ENCODE measurements around the gene ANKLE1. TPM values are rescaled to one million over a fixed set of nuclear protein-coding genes. Genes with fewer than 3 reads are reported as not detected.

ANKLE1 gene
- total RNA-seq, 1 donor from 2014 or later = 0.57 TPM

DNA sequence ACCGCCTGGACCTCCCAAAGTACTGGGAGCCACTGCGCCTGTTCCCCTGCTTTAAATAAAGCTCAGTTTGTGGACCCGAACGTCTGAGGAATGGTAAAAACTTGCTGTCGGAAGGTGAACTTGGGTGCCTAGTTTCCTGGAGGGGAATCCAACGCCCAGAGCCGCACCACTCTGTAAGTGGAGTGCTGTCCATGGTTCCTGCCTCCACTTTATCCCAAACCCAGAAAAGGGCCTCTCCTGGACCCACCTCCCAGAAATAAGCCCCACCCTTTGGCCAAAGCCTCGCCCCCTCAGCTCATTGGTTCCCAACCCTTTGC lies 50.6 kb downstream of the ANKLE1 start:
- no peak for DNase-seq (ENCODE audit: low spot score)
- TF ChIP-seq, protein P1, sequence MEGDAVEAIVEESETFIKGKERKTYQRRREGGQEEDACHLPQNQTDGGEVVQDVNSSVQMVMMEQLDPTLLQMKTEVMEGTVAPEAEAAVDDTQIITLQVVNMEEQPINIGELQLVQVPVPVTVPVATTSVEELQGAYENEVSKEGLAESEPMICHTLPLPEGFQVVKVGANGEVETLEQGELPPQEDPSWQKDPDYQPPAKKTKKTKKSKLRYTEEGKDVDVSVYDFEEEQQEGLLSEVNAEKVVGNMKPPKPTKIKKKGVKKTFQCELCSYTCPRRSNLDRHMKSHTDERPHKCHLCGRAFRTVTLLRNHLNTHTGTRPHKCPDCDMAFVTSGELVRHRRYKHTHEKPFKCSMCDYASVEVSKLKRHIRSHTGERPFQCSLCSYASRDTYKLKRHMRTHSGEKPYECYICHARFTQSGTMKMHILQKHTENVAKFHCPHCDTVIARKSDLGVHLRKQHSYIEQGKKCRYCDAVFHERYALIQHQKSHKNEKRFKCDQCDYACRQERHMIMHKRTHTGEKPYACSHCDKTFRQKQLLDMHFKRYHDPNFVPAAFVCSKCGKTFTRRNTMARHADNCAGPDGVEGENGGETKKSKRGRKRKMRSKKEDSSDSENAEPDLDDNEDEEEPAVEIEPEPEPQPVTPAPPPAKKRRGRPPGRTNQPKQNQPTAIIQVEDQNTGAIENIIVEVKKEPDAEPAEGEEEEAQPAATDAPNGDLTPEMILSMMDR (IDR thresholded peaks at IDR 0.05) = no peak
- H3K4me3 Mint-ChIP-seq (ENCODE audit: unreplicated experiment) = no peak overlapping the region
- peaks cover 19% of the 10 kb centered on the region for H3K4me1 Mint-ChIP-seq (ENCODE audit: low read depth)
- H3K27ac Mint-ChIP-seq (ENCODE audit: unreplicated experiment) = no peak overlapping the region
- no peaks in the 10 kb centered on the region for H3K27me3 Mint-ChIP-seq (ENCODE audit: low read depth)
- no peaks in the 10 kb centered on the region for H3K9me3 Mint-ChIP-seq (ENCODE audit: low read depth)
- H3K36me3 Mint-ChIP-seq (ENCODE audit: low read depth) = peaks cover 8% of the 10 kb centered on the region

DNA sequence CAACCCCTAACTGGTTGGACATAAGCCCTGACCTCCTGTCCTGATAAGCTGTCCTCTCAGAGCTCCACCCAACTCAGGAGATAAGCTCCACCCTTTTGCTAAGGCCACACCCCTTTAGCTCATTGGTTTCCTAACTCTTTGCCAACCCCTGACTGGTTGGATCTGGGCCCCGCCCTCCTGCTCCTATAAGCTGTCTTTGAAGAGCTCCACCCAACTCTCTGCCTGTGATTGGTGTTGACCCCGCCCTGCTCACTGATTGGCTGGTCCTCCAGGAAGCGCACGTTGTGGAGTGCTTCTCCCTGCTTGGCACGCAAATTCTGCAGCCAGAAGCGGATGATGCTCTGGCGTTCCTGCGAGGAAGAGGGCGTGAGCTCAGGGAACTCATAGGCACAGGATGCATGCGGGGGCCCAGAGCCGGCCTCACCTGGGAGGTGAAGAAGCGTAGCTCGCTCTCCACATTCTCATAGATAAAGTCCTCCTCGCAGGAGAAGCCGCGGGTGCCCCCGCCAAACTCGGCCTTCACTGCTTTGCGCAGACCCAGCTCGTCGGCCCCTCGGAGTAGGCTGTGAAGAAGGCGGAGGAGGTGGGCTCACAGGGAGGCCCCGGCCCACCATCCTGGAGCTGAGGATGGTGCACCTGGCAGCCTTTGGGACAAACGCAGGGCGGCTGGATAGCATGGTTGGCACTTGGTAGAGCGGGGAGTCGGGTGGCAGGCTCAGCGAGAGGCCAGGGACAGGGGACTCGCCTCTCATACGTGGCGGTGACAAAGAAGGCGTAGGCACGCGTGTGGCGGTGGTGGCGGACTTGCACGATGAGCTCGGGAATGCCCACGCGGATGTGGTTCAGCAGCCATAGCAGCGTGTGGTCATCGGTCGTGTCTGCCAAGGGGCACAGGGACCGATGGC lies 51.2 kb downstream of the ANKLE1 start:
- TF ChIP-seq, protein P1 (IDR thresholded peaks at IDR 0.05) = no peak
- Mint-ChIP-seq H3K4me3 (ENCODE audit: unreplicated experiment) (peak overlapping the region; percentile 12), H3K9me3 (ENCODE audit: low read depth) (no peaks in the 10 kb centered on the region), H3K36me3 (ENCODE audit: low read depth) (peaks cover 8% of the 10 kb centered on the region), H3K27me3 (ENCODE audit: low read depth) (no peaks in the 10 kb centered on the region), H3K4me1 (ENCODE audit: low read depth) (peaks cover 24% of the 10 kb centered on the region), H3K27ac (ENCODE audit: unreplicated experiment) (no peak overlapping the region)
- DNase-seq (ENCODE audit: low spot score) = no peak

DNA sequence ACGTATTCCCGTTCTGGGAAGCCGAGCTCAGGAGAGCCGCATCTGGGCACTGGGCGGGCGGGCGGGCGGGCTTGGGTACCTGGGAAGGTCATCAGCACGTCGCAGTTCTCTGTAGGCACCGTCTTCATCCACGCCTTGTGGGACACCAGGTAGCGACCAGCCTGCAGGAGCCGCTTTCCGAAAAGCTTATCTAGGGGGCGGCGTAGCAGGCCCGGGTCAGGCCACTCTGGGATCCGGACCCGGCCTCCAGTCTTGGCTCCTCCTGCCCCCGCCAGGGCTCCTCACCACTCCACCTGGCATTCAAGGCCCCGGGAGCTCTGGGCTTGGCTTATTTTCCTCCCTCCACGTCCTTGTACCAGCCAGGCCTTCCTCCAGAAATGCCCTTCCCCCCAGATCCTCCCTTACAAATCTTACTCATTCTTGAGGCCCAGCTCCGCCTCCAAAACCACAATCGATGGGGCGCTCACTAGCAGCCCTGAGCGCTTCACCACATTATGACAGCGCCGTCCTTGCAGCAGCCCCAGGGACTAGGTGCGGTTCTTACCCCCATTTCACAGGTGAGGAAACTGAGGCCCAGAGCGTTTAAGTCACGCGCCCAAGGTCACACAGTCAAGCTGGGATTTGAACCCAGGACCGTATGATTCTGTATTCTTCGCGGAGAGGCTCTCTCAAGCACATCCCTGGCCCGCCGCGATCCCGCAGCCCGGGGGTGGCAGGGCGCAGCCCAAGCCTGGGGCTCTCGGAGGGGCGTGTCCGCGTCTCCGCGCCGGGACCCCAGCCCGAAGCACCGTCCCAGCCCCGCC lies 52.1 kb downstream of the ANKLE1 start:
- H3K27me3 Mint-ChIP-seq (ENCODE audit: low read depth) = no peaks in the 10 kb centered on the region
- peaks cover 8% of the 10 kb centered on the region for H3K36me3 Mint-ChIP-seq (ENCODE audit: low read depth)
- no peak for DNase-seq (ENCODE audit: low spot score)
- peaks cover 29% of the 10 kb centered on the region for H3K4me1 Mint-ChIP-seq (ENCODE audit: low read depth)
- peak overlapping the region; percentile 36 for H3K27ac Mint-ChIP-seq (ENCODE audit: unreplicated experiment)
- TF ChIP-seq, protein P1 (IDR thresholded peaks at IDR 0.05) = no peak
- peak overlapping the region; percentile 78 for H3K4me3 Mint-ChIP-seq (ENCODE audit: unreplicated experiment)
- no peaks in the 10 kb centered on the region for H3K9me3 Mint-ChIP-seq (ENCODE audit: low read depth)

DNA sequence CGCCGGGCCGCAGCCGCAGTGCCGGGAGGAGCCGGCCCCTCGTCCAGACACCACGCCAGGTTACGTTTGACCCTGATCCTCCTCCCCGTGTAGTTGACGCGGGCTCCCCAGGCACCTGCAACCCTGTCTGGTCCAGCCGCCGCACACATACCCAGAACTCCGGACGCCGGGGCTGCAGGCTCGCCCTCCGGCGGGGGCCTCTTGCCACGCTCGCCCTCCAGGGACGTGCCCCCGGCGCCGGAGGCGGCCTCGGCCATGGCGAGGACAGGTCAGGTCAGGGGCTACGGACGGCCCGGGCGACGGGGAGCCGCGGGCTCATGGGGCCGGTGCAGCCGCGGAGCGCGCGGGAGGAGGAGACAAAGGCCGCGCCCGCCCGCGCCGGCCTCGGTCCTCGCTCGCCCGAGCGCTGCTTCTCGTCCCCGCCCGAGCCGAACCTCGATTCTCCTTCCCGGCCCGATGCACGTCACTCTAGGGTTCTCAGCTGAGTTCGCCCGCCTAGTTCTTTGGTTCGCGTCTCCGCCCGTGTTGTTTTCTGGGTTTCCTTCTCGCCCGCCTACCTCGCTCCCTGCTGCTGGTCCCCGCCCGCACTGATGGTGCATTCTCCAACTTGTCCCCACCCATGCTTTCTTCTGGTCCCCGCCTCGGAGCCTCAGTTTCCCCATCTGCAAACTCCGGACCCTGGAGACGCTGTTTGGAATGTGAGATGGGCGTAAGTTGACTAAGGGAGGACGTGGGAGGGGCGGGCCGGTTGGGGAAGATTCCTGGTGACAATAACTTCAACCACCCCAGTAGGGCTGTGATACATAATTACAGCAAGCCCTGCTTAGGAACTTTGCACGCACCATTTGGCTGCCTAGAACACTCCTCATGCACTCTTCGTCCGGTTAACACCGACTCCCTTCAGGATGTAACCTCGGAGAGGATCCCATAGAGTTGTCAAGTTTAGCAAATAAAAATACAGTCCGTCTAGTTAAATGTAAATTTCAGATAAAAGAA lies 53.0 kb downstream of the ANKLE1 start, which contains the start of gene ANO8:
Gene ANO8, minus strand, starts transcription at position 442 of the 996 bp plus-strand sequence. Its CDS starts 185 bp downstream, at position 257.
- peak; percentile 99 for DNase-seq (ENCODE audit: low spot score)
- TF ChIP-seq, protein P1 (IDR thresholded peaks at IDR 0.05) = peak; percentile 25
- Mint-ChIP-seq H3K27me3 (ENCODE audit: low read depth) (no peaks in the 10 kb centered on the region), H3K4me3 (ENCODE audit: unreplicated experiment) (peak within 1 kb of the TSS; percentile 80), H3K4me1 (ENCODE audit: low read depth) (peaks cover 29% of the 10 kb centered on the region), H3K9me3 (ENCODE audit: low read depth) (no peaks in the 10 kb centered on the region), H3K36me3 (ENCODE audit: low read depth) (peaks cover 8% of the 10 kb centered on the region), H3K27ac (ENCODE audit: unreplicated experiment) (peak within 1 kb of the TSS; percentile 87)

All from chondrocyte (in vitro differentiated cells).